ENCODE results near the gene IRS2.

Gene IRS2

DNA sequence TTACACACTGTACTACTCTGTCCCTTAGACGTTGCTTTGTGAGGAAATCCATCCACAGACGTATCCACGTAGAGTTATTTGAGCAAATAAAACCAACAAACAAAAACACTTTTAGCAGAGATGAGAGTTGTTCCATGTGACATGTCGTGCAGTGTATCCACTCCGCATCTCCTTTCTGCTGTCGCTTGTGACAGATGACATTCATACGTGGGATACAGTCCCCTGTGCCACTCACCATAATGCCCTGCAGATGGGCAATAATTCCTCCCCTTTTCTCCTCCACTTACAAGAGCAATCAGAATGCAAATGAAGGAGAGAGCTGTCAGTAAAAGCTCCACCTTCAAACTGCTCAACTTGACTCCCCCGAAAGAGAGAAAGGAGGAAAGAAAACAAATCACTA lies 26.0 kb downstream of the IRS2 start:
- H3K9ac ChIP-seq (ENCODE audit: low read depth in 1 of 2, low read length in 2 of 2), result no peak overlapping the region
- peaks cover 8 to 9% of the 10 kb centered on the region in 2 donors for H3K36me3 ChIP-seq (ENCODE audit: control insufficient read depth in 1 of 2, insufficient read depth in 2 of 2, low read length in 2 of 2)
- H3K4me1 ChIP-seq (ENCODE audit: control insufficient read depth in 1 of 2, insufficient read depth in 2 of 2, low read length in 2 of 2), result no peaks in the 10 kb centered on the region
- H3K27me3 ChIP-seq (ENCODE audit: control insufficient read depth in 1 of 2, insufficient read depth in 2 of 2, low read length in 2 of 2), result no peaks in the 10 kb centered on the region
- no peak overlapping the region for H3K27ac ChIP-seq (ENCODE audit: low read depth, low read length)
- H3K9me3 ChIP-seq (ENCODE audit: control insufficient read depth in 1 of 2, low read length in 2 of 2), result no peaks in the 10 kb centered on the region
- no peak overlapping the region for H3K4me3 ChIP-seq (ENCODE audit: low read depth in 1 of 2, low read length in 2 of 2)

DNA sequence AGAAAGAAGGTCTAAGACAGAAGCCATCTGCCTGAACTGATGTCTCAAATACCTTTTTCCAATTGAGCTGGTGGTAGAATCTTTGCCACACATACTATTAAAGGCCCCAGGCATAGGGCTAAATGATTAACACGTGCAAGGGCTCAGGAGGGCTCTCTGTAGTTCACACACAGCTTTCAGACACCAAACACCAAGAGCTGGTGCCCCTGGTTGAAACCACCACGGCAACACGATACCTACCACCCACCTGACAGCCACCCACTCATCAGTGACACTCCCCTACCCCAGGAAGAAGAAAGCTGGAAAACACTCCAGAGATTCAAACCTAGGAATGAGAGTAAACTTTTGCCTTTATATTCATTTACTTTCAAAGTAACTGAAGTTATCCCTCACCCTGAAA lies 26.8 kb downstream of the IRS2 start:
- no peaks in the 10 kb centered on the region for H3K27me3 ChIP-seq (ENCODE audit: control insufficient read depth in 1 of 2, insufficient read depth in 2 of 2, low read length in 2 of 2)
- no peak overlapping the region for H3K4me3 ChIP-seq (ENCODE audit: low read depth in 1 of 2, low read length in 2 of 2)
- no peaks in the 10 kb centered on the region for H3K4me1 ChIP-seq (ENCODE audit: control insufficient read depth in 1 of 2, insufficient read depth in 2 of 2, low read length in 2 of 2)
- peaks cover 8 to 12% of the 10 kb centered on the region in 2 donors for H3K36me3 ChIP-seq (ENCODE audit: control insufficient read depth in 1 of 2, insufficient read depth in 2 of 2, low read length in 2 of 2)
- H3K9ac ChIP-seq (ENCODE audit: low read depth in 1 of 2, low read length in 2 of 2), result no peak overlapping the region
- no peak overlapping the region for H3K27ac ChIP-seq (ENCODE audit: low read depth, low read length)
- H3K9me3 ChIP-seq (ENCODE audit: control insufficient read depth in 1 of 2, low read length in 2 of 2), result no peaks in the 10 kb centered on the region

DNA sequence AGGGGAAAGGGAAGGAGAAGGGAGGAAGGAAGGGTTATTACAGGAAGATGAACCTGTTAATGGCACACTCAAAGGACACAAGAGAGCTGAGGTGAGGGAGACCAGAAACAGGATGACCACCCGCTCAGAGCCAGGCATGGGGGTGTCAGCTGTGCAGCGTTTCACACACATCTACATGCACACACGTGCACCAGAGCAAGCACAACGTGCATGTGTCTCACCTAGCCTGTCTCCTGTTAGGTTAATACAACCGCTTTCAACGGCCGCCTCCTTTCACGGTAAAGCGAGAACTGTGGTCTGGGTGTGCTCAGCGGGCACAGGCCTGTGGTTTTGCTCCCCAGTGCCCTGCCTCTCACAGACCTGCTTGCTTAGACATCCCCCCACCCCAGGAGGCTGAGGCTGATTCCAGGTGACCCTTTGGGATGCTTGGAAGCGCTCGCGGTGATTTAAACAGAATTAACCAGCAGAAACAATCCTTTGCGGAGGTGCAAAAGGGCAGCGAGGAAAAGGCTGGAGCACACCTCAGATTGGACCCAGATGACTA lies 27.4 kb downstream of the IRS2 start:
- Histone ChIP-seq H3K4me3 (ENCODE audit: low read depth in 1 of 2, low read length in 2 of 2) (no peak overlapping the region), H3K9ac (ENCODE audit: low read depth in 1 of 2, low read length in 2 of 2) (no peak overlapping the region), H3K9me3 (ENCODE audit: control insufficient read depth in 1 of 2, low read length in 2 of 2) (no peaks in the 10 kb centered on the region), H3K27ac (ENCODE audit: low read depth, low read length) (no peak overlapping the region), H3K27me3 (ENCODE audit: control insufficient read depth in 1 of 2, insufficient read depth in 2 of 2, low read length in 2 of 2) (no peaks in the 10 kb centered on the region), H3K4me1 (ENCODE audit: control insufficient read depth in 1 of 2, insufficient read depth in 2 of 2, low read length in 2 of 2) (no peaks in the 10 kb centered on the region), H3K36me3 (ENCODE audit: control insufficient read depth in 1 of 2, insufficient read depth in 2 of 2, low read length in 2 of 2) (peaks cover 8 to 16% of the 10 kb centered on the region in 2 donors)

DNA sequence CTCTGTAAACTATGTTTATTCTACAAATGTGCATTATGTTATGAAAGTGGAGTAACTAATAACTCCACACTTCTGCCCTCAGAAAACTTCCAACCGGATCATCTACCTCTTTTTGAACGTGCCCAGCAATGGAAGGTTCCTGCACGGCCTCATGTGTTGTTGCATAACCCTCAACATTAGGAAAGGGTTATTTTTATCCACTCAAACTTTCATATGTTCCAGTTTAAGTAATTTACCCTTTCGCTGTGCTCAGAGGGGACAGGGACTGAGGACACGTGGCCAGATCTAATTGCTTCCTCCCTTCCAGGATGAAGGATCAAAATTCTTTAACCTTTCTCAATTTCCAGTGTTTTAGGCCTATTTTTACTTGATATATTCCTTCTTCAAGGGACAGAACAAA lies 29.6 kb downstream of the IRS2 start:
- Histone ChIP-seq H3K9me3 (ENCODE audit: control insufficient read depth in 1 of 2, low read length in 2 of 2) (no peaks in the 10 kb centered on the region), H3K27me3 (ENCODE audit: control insufficient read depth in 1 of 2, insufficient read depth in 2 of 2, low read length in 2 of 2) (no peaks in the 10 kb centered on the region), H3K4me3 (ENCODE audit: low read depth in 1 of 2, low read length in 2 of 2) (no peak overlapping the region), H3K4me1 (ENCODE audit: control insufficient read depth in 1 of 2, insufficient read depth in 2 of 2, low read length in 2 of 2) (no peaks in the 10 kb centered on the region), H3K9ac (ENCODE audit: low read depth in 1 of 2, low read length in 2 of 2) (no peak overlapping the region), H3K27ac (ENCODE audit: low read depth, low read length) (no peak overlapping the region), H3K36me3 (ENCODE audit: control insufficient read depth in 1 of 2, insufficient read depth in 2 of 2, low read length in 2 of 2) (peaks cover 8 to 21% of the 10 kb centered on the region in 2 donors)

DNA sequence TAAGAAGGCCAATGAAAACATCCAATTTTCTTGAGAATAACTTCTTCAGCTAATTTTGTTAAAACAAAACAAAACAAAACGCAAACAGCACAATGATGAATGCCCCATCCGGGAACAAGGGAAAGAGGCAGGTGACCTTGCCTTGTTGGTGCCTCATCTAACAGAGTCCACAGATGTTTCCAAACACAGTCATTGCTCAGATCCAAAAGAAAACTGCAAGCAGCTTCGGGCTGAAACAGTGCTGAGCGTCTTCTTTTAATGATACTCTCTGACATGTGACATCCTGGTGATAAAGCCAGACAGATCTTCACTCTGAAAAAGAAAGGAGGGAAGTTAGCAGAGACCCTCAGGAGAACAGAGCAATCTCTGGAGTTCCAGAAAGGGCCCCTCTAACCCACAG lies 30.4 kb downstream of the IRS2 start:
- Histone ChIP-seq H3K27me3 (ENCODE audit: control insufficient read depth in 1 of 2, insufficient read depth in 2 of 2, low read length in 2 of 2) (no peaks in the 10 kb centered on the region), H3K27ac (ENCODE audit: low read depth, low read length) (no peak overlapping the region), H3K4me1 (ENCODE audit: control insufficient read depth in 1 of 2, insufficient read depth in 2 of 2, low read length in 2 of 2) (no peaks in the 10 kb centered on the region), H3K9me3 (ENCODE audit: control insufficient read depth in 1 of 2, low read length in 2 of 2) (no peaks in the 10 kb centered on the region), H3K36me3 (ENCODE audit: control insufficient read depth in 1 of 2, insufficient read depth in 2 of 2, low read length in 2 of 2) (peaks cover 8 to 21% of the 10 kb centered on the region in 2 donors), H3K9ac (ENCODE audit: low read depth in 1 of 2, low read length in 2 of 2) (no peak overlapping the region), H3K4me3 (ENCODE audit: low read depth in 1 of 2, low read length in 2 of 2) (no peak overlapping the region)

DNA sequence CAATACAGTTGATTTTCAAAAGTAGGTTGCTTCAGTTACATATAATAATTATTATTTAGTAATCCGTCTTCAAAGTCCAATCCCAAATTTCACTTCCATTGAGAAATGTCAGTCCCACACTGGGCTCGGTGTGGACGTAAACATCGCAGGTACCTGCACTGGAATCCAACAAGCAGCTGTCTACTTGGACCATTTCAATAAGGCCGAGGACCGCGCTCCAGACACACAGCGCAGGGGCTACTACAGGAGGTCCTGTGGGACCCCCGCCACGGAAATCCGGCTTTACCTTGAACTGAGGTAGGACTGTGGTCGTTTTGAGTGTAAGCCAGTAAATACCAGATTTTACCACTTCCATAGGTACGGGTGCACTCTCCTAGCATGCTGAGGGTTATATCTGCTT lies 30.8 kb downstream of the IRS2 start:
- Histone ChIP-seq H3K27me3 (ENCODE audit: control insufficient read depth in 1 of 2, insufficient read depth in 2 of 2, low read length in 2 of 2) (no peaks in the 10 kb centered on the region), H3K4me1 (ENCODE audit: control insufficient read depth in 1 of 2, insufficient read depth in 2 of 2, low read length in 2 of 2) (no peaks in the 10 kb centered on the region), H3K4me3 (ENCODE audit: low read depth in 1 of 2, low read length in 2 of 2) (no peak overlapping the region), H3K36me3 (ENCODE audit: control insufficient read depth in 1 of 2, insufficient read depth in 2 of 2, low read length in 2 of 2) (peaks cover 8 to 19% of the 10 kb centered on the region in 2 donors), H3K9me3 (ENCODE audit: control insufficient read depth in 1 of 2, low read length in 2 of 2) (no peaks in the 10 kb centered on the region), H3K27ac (ENCODE audit: low read depth, low read length) (no peak overlapping the region), H3K9ac (ENCODE audit: low read depth in 1 of 2, low read length in 2 of 2) (no peak overlapping the region)

DNA sequence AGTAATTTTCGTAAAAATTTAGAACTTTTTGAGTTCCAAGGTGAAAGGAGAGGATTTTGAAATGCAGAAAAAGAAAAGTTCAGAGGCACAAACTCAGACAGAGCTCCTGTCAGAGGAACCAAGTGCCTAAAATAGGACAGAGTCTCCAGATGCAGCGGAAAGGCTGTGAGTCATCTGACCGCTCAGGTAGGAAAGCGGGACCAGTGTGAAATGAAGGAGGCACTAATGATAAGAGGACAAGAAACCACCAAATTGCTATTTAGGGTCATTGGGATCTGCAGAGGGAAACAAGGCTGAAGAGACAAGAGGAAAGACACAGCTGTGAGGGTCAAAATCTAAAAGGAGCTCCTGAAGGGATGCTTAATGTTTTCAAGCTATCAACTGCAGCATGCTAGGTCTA lies 34.9 kb downstream of the IRS2 start:
- H3K27me3 ChIP-seq (ENCODE audit: control insufficient read depth in 1 of 2, insufficient read depth in 2 of 2, low read length in 2 of 2), result no peaks in the 10 kb centered on the region
- no peak overlapping the region for H3K9ac ChIP-seq (ENCODE audit: low read depth in 1 of 2, low read length in 2 of 2)
- no peaks in the 10 kb centered on the region for H3K9me3 ChIP-seq (ENCODE audit: control insufficient read depth in 1 of 2, low read length in 2 of 2)
- H3K27ac ChIP-seq (ENCODE audit: low read depth, low read length), result no peak overlapping the region
- H3K36me3 ChIP-seq (ENCODE audit: control insufficient read depth in 1 of 2, insufficient read depth in 2 of 2, low read length in 2 of 2), result peaks cover 8 to 19% of the 10 kb centered on the region in 2 donors
- H3K4me3 ChIP-seq (ENCODE audit: low read depth in 1 of 2, low read length in 2 of 2), result no peak overlapping the region
- no peaks in the 10 kb centered on the region for H3K4me1 ChIP-seq (ENCODE audit: control insufficient read depth in 1 of 2, insufficient read depth in 2 of 2, low read length in 2 of 2)

DNA sequence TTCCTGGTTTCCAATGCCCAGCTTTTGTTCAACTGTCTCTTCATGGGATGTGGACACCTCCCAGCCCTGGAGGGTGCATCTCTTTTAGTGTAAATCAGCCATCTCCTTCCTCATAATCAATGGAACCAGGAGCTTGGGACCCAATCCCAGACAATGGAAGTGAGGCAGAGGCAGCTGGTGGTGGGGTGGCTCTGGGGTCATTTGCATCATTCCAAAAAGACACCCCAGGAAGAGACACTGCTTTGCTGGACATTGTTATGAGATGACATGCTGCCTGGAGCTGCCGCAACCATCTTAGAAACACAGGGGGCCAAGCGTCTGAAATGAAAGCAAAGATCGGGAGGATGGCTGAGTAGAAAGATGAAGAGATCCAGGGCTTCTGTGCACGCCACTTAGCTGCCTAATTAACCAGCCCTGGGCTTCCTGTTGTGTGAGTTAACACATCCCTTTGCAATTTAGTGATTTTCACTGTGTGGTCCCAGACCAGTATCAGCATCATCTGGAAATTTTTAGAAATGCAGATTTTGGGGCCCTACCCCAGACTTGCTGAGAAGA lies 36.1 kb downstream of the IRS2 start:
- H3K4me3 ChIP-seq (ENCODE audit: low read depth in 1 of 2, low read length in 2 of 2), result no peak overlapping the region
- H3K9ac ChIP-seq (ENCODE audit: low read depth in 1 of 2, low read length in 2 of 2), result no peak overlapping the region
- no peaks in the 10 kb centered on the region for H3K27me3 ChIP-seq (ENCODE audit: control insufficient read depth in 1 of 2, insufficient read depth in 2 of 2, low read length in 2 of 2)
- no peaks in the 10 kb centered on the region for H3K9me3 ChIP-seq (ENCODE audit: control insufficient read depth in 1 of 2, low read length in 2 of 2)
- H3K4me1 ChIP-seq (ENCODE audit: control insufficient read depth in 1 of 2, insufficient read depth in 2 of 2, low read length in 2 of 2), result no peaks in the 10 kb centered on the region
- H3K27ac ChIP-seq (ENCODE audit: low read depth, low read length), result no peak overlapping the region
- peaks cover 0 to 11% of the 10 kb centered on the region in 2 donors for H3K36me3 ChIP-seq (ENCODE audit: control insufficient read depth in 1 of 2, insufficient read depth in 2 of 2, low read length in 2 of 2)

DNA sequence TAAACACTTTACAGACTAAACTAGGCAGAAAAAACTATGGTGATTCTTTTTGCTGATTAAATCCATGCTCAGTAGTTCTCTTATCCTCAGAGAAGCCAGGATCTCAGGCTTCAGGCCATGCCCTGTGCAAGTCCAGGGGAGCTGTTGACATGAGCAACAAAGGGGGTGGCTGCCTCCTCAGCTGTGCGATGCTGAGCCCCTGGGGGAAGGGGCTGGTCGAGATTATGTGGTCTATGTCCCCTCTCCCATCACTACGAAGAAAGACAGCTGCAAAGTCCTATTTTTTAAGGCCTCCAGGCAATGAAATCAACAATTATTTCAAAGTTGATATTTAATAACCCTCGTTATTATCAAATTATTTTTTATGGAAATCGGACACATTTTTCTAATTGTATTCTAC lies 37.0 kb downstream of the IRS2 start:
- no peaks in the 10 kb centered on the region for H3K27me3 ChIP-seq (ENCODE audit: control insufficient read depth in 1 of 2, insufficient read depth in 2 of 2, low read length in 2 of 2)
- H3K4me3 ChIP-seq (ENCODE audit: low read depth in 1 of 2, low read length in 2 of 2), result no peak overlapping the region
- no peaks in the 10 kb centered on the region for H3K9me3 ChIP-seq (ENCODE audit: control insufficient read depth in 1 of 2, low read length in 2 of 2)
- H3K36me3 ChIP-seq (ENCODE audit: control insufficient read depth in 1 of 2, insufficient read depth in 2 of 2, low read length in 2 of 2), result peaks cover 0 to 9% of the 10 kb centered on the region in 2 donors
- H3K9ac ChIP-seq (ENCODE audit: low read depth in 1 of 2, low read length in 2 of 2), result no peak overlapping the region
- no peak overlapping the region for H3K27ac ChIP-seq (ENCODE audit: low read depth, low read length)
- H3K4me1 ChIP-seq (ENCODE audit: control insufficient read depth in 1 of 2, insufficient read depth in 2 of 2, low read length in 2 of 2), result peaks cover under 1 to 3% of the 10 kb centered on the region in 2 donors

DNA sequence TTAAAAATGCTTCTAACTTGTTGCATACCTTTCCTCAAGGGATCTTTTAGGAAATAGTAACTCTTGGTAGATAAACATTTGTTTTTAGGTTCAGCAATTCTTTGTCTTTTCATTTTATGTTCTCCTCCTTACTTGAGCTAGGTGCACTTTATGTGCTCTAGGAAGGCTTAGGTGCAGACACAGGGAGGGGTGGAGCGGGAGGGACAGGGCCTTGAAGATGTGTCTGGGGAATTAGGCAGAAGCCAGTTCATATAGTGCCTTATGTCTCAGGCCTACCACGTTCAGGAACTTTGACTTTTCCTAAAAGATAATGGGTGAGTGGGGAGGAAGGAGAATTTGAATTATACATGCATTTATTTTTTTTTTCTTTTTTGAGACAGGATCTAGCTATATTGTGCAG lies 37.7 kb downstream of the IRS2 start:
- H3K36me3 ChIP-seq (ENCODE audit: control insufficient read depth in 1 of 2, insufficient read depth in 2 of 2, low read length in 2 of 2), result peaks cover 0 to 5% of the 10 kb centered on the region in 2 donors
- peaks cover 8 to 10% of the 10 kb centered on the region in 2 donors for H3K4me1 ChIP-seq (ENCODE audit: control insufficient read depth in 1 of 2, insufficient read depth in 2 of 2, low read length in 2 of 2)
- no peak overlapping the region for H3K27ac ChIP-seq (ENCODE audit: low read depth, low read length)
- no peaks in the 10 kb centered on the region for H3K27me3 ChIP-seq (ENCODE audit: control insufficient read depth in 1 of 2, insufficient read depth in 2 of 2, low read length in 2 of 2)
- H3K9me3 ChIP-seq (ENCODE audit: control insufficient read depth in 1 of 2, low read length in 2 of 2), result no peaks in the 10 kb centered on the region
- no peak overlapping the region for H3K4me3 ChIP-seq (ENCODE audit: low read depth in 1 of 2, low read length in 2 of 2)
- H3K9ac ChIP-seq (ENCODE audit: low read depth in 1 of 2, low read length in 2 of 2), result no peak overlapping the region
